HG03378 (cell line): ENCODE results near the gene MC5R.

Experiments
- ATAC-seq: cut with Tn5 transposase; IDR thresholded peaks from one replicate; pipeline ENCODE4 v1.9.1; 2021; ENCODE audit warnings: mild to moderate bottlenecking, moderate library complexity; ENCODE audit not compliant: unreplicated experiment

The MC5R gene

DNA sequence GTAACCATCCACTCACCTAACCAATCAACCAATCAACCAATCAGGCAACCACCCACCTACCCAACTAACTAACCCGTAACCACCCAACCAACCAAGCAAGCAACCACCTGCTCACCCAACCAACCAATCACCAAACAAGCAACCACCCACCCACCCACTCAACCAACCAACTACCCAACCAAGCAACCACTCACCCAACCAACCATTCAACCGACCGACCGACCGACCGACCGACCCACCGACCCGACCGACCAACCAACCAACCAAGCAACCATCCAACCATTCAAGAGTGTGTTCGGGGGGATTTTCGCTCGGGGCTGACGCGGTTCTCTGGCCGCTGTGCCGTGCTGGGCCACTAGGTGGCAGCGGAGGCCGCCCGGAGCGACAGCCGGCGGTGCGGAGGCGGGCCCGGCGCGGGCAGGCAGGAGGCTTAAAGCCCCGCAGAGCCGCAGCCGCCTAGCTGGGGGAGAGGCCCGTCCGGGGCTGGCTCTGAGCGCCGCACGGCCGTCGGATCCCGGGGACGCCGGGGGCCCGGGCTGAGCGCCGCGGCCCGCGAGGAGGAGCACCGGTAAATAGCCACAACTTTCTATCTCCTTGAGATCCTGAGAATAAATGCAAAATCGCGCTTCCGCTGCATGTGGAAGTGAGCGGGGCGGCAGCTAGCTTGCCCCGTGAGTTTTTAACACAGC, at the start of gene MC5R:
MC5R (plus strand) TSS at position 443 of the 689 bp plus-strand sequence. CDS start 1,617 bp downstream, outside the sequence.
- peak; percentile 62 for ATAC-seq

DNA sequence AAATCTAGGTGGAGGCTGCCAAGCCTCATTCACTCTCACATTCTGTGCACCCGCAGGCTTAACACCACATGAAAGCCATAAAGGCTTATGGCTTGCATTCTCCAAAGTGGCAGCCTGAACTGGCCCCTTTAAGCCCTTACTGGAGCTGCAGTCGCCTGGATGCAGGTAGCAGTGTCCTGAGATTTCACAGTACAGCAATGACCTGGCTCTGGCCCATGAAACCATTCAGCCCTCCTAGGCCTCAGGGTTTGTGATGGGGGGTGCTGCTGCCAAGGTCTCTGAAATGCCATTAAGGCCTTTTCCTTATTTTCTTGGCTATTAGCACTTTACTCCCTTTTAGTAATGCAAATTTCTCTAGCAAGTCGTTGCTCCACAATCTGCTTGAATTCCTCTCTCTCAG, 48.9 kb upstream of the MC5R start:
- ATAC-seq: no peak

DNA sequence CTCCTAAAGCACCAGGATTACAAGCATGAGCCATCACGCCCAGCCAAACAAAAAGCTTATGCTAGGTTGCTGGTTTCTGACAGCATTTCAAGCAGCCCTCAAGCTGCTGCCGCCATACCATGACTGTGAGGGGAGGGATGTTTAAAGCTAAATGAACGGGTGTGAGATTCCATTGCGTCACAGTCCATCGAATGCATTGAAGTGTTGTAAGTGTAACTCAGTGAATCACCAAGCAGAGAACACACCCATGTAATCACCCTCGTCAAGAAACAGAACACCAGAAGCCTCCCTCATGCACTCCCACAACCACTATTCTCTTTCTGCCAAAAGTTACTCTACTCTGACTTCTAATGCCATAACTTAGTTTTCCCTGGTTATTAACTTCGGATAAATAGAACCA, 32.8 kb upstream of the MC5R start:
- ATAC-seq: no peak

- ATAC-seq: no peak
These were observed 30.1 kb upstream of the MC5R start for GRCh38 chr18:13793819-13794218.

- ATAC-seq: no peak
These were observed 27.4 kb upstream of the MC5R start for GRCh38 chr18:13796515-13796914.

DNA sequence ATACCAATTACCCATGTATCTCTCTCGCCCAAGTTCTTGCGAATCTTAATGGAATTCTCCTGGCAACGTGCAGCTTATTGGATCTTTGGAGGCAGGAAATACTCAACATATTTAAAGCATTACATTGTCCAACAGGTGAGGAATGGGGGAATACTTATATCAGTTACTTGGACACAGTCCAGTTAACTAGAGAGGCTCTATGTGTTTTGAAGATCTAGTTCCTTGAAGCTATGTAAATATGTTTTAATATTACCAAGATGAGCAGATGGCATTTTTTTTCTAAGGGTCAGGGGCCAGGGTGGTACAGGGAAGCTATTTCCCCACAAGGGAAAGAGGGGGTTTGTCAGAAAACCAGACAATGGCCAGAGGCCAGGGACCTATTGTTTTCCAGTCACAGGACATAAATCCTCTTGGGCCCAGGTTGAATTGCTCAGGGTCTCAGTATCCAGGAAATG, 26.8 kb upstream of the MC5R start:
- ATAC-seq: no peak

DNA sequence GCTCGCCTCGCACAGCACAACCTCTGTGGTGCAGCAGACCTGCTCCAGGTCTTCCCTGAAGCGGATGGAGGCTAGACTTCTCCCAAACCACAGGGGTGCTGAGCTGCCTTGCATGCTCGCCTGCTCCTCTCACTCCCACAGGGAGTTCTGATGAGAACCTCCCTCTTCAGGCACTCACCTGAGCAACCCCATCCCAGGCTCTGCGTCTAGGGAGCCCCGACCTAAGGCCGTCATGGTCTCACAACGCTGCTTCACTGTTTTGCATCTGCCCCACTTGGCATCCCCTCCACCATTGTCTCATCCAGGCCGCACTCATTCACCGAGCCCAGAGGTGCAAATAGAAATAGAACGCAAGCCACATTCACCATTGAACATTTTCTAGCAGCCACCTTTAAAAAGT, 24.6 kb upstream of the MC5R start:
- no peak for ATAC-seq

DNA sequence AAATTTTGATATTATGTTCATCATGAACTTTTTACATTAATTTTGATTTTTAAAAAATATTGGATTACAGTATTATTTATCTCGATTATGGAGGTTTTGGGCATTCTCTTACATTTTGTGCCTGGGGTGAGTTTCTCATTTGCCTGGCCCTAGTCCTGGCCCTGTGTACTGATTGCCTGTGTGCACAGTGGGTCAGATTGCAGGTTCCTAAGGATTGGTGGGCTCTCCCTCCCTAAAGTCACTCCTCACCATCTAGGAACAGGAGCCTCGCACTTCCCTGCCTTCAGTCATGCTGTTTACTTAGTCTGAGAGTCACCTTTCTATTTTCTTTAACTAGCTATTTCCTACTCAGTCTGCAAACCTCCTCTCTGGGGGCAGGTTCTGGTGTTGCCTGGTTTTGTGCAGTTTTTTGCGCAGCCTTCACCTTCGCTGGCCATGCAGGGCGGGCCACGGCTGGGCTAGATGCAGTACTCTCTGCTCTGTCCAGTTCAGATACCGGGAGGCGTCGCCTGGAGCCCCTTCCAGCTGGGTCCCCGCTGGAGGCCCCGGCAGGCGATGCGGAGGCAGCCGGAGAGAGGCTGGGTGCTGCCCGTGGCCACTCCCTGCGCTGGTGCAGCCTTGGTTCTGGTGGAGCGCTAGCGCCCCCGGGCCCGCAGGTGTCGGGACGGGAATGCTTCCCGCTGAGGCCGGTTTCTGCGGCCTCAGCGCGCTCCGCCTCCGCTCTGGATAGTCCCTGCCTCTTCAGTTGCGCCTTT, 23.3 kb upstream of the MC5R start:
- no peak for ATAC-seq

DNA sequence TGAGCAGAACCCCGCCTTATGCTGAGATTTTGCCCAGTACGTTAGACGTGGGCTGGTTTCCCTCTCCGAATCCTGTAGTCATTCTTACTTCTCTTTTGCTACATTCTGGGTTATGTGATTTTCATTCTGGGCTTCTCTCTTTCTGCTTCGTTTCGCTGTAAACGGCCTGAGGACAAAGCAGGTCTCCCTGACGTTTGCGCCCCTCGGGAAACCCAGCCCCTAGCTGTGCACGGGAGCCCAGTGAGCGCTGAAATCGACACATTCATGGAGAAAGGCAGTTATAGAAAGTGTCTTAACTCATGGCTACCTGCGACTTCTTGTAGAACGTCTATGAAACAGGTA, 22.7 kb upstream of the MC5R start:
- no peak for ATAC-seq

DNA sequence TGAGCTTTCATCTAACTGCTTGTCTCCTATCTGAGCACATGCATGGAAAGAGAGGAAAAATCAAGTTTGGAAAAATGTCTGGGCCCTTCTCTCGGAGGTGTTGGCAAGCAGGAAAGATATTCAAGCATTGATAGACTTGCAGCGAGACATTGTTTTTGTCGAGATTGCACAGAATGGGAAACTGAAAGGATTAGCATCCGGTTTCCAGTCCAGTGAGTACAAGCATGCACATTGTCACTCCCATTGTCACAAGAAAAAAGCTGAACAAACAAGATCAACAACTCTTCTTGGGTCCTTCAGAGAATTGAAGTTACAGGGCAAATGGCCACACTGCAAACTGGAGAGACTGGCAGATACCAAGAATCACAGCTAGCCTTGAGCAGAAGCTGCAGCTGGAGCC, 19.6 kb upstream of the MC5R start:
- ATAC-seq: no peak

DNA sequence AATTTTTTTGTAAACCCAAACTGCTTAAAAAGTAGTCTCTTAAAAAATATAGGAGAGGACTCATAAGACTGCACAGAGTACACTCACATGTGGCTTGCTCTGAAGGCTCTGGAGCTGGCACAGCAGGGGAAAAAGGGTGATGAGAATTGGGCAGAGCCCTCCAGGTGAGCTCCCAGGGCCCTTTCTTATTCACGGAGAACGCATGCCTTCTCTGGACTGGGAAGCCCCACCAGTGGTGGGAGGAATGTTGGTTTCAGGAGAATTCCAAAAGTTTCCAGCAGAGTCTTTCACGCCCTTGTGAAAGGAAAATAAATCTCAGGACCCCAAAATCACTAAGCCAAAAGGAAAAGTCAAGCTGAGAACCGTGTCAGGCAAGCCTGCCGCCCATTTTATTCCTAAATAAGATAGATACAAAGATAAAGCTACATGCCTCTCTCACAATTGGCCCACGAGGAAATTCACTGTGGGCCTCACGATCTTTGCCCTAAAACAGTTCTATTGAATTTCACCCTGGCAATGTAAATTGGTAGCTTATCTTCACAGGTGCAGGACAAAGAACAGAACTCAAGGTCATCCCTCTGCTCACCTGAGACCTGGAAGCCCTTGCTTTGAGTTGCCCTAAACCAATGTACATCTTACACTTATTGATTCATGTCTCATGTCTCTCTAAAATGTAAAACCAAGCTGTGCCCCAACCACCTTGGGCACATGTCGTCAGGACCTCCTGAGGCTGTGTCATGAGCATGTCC, 15.5 kb upstream of the MC5R start:
- ATAC-seq: no peak

- no peak for ATAC-seq
These were observed 14.9 kb upstream of the MC5R start for GRCh38 chr18:13809043-13809430.

DNA sequence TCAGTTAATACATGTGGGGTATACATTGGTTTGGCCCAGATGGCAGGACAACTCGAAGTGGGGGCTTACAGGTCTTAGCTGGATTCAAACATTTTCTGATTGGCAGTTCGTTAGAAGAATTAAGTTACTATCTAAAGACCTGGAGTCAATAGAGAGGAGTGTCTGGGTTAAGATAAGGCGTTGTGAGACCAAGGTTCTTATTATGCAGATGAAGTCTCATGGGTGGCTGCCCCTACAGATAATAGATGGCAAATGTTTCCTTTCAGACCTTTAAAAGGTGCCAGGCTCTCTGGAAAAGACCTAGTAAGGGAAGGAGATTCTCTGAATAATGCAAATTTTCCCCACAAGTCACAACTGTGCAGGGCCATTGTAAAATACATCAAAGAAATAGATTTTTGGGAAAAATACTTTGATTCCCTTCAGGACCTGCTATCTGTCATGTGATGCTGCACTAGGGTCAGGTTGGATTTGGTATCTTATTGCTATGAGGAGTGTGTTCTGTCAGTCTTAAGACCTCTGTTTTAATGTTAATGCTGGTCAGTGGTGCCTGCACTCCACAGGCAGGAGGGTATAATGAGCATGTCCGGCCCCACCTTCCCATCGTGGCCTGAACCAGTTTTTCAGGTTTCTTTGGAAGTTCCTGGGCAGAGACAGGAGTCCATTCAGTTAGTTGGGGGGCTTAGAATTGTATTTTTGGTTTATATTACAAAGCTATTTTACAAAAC, 14.3 kb upstream of the MC5R start:
- ATAC-seq: no peak

GRCh38 chr18:13810950-13811485, 12.9 kb upstream of the MC5R start:
- ATAC-seq: no peak

GRCh38 chr18:13811993-13812392, 12.0 kb upstream of the MC5R start:
- no peak for ATAC-seq

- peak; percentile 73 for ATAC-seq
These were observed 10.6 kb upstream of the MC5R start for GRCh38 chr18:13813271-13813849.

DNA sequence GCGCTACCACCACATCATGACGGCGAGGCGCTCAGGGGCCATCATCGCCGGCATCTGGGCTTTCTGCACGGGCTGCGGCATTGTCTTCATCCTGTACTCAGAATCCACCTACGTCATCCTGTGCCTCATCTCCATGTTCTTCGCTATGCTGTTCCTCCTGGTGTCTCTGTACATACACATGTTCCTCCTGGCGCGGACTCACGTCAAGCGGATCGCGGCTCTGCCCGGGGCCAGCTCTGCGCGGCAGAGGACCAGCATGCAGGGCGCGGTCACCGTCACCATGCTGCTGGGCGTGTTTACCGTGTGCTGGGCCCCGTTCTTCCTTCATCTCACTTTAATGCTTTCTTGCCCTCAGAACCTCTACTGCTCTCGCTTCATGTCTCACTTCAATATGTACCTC, 2.3 kb downstream of the MC5R start:
- ATAC-seq: no peak

GRCh38 chr18:13831864-13832508, 8.0 kb downstream of the MC5R start:
- ATAC-seq: no peak

DNA sequence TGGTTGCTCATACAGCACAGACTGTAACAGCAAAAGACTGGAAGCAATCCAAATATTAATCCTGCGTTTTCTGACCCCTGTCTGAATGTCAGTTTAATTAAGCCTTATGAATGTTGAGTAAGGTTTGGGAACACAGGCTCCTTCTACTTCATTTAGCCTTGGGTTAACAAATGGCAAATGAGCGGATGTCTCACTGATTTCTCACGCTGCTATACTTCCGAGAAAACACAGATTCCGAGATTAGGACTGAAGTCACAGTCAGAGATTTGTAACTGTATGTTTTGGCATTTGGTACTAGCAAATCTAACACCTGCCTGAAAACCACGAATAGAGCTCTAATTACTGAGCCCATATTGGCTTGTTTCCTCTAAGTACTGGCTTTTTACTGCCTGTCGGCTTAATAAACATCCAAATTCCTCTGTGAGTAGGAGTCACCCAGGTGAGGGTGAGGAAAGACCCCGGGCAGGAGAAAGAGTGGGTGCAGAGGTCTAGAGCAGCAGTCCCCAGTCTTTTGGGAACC, 10.6 kb downstream of the MC5R start:
- ATAC-seq: no peak

GRCh38 chr18:13835202-13835601, 11.3 kb downstream of the MC5R start:
- no peak for ATAC-seq
